ENCODE measurements around the gene RTN4.

The RTN4 gene

GRCh38 chr2:55073000-55073983 is 23.0 kb upstream of the RTN4 start:
- POLR2A ChIA-PET = interaction anchor here (0.7 kb wide), 1 partner anchor 191 kb away, joined by 3 read pairs; no protein-coding TSS in a partner anchor
- TF ChIP-seq TARDBP (IDR thresholded peaks at IDR 0.05) = no peak
- no peak for TF ChIP-seq ELF4 (IDR thresholded peaks at IDR 0.05)
- TF ChIP-seq FOXK2 (IDR thresholded peaks at IDR 0.05) = no peak
- no peak for TF ChIP-seq CTBP1 (IDR thresholded peaks at IDR 0.05; ENCODE audit: borderline replicate concordance)
- no peak for TF ChIP-seq FOXM1 (IDR thresholded peaks at IDR 0.05; ENCODE audit: borderline replicate concordance)
- no peak for TF ChIP-seq NFRKB (IDR thresholded peaks at IDR 0.05)
- TF ChIP-seq HDGF (IDR thresholded peaks at IDR 0.05; ENCODE audit: borderline replicate concordance) = no peak
- no peak for TF ChIP-seq FOXA1 (IDR thresholded peaks at IDR 0.05)
- TF ChIP-seq, protein P1, sequence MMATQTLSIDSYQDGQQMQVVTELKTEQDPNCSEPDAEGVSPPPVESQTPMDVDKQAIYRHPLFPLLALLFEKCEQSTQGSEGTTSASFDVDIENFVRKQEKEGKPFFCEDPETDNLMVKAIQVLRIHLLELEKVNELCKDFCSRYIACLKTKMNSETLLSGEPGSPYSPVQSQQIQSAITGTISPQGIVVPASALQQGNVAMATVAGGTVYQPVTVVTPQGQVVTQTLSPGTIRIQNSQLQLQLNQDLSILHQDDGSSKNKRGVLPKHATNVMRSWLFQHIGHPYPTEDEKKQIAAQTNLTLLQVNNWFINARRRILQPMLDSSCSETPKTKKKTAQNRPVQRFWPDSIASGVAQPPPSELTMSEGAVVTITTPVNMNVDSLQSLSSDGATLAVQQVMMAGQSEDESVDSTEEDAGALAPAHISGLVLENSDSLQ (IDR thresholded peaks at IDR 0.05) = no peak
- no peak for TF ChIP-seq BHLHE40 (IDR thresholded peaks at IDR 0.05; ENCODE audit: borderline replicate concordance)
- TF ChIP-seq SUZ12 (IDR thresholded peaks at IDR 0.05) = no peak
- TF ChIP-seq LEF1 (IDR thresholded peaks at IDR 0.05; ENCODE audit: borderline replicate concordance) = no peak
- TF ChIP-seq ZNF384 (IDR thresholded peaks at IDR 0.05) = no peak
- TF ChIP-seq SP1 (IDR thresholded peaks at IDR 0.05) = no peak
- no peak for TF ChIP-seq L3MBTL2 (conservative IDR thresholded peaks at IDR 0.05)
- no peak for TF ChIP-seq ARNT (IDR thresholded peaks at IDR 0.05)

DNA sequence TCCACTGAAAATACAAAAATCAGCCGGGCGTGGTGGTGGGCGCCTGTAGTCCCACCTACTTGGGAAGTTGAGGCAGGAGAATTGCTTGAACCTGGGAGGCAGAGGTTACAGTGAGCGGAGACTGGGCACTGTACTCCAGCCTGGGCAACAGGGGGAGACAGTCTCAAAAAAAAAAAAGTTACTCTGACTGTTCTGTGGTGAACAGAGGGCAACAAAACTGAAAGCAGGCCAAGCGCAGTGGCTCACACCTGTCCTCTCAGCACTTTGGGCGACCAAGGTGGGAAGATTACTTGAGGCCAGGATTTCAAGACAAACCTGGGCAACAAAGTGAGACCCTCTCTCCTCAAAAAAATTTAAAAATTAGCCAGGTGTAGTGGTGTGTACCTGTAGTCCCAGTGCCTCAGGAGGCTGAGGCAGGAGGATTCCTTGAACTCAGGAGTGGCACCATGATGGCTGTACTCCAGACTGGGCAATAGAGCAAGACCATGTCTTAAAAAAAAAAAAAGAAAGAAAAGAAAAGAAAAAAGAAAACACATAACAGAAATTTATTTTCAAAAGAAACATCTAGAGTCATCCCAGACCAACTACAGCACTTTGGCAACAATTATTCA is 13.6 kb upstream of the RTN4 start:
- CTCF ChIA-PET = no interaction called here
- POLR2A ChIA-PET = no interaction called here
- TF ChIP-seq LEF1 (IDR thresholded peaks at IDR 0.05; ENCODE audit: borderline replicate concordance) (no peak), BHLHE40 (IDR thresholded peaks at IDR 0.05; ENCODE audit: borderline replicate concordance) (no peak), SUZ12 (IDR thresholded peaks at IDR 0.05) (no peak), FOXM1 (IDR thresholded peaks at IDR 0.05; ENCODE audit: borderline replicate concordance) (no peak), SP1 (IDR thresholded peaks at IDR 0.05) (no peak), TARDBP (IDR thresholded peaks at IDR 0.05) (no peak), ARNT (IDR thresholded peaks at IDR 0.05) (no peak), FOXA1 (IDR thresholded peaks at IDR 0.05) (no peak), ZNF384 (IDR thresholded peaks at IDR 0.05) (no peak; the same call in 1 of the 2 replicates), FOXK2 (IDR thresholded peaks at IDR 0.05) (no peak), CTBP1 (IDR thresholded peaks at IDR 0.05; ENCODE audit: borderline replicate concordance) (no peak), HDGF (IDR thresholded peaks at IDR 0.05; ENCODE audit: borderline replicate concordance) (no peak), ELF4 (IDR thresholded peaks at IDR 0.05) (no peak), L3MBTL2 (conservative IDR thresholded peaks at IDR 0.05) (no peak), NFRKB (IDR thresholded peaks at IDR 0.05) (no peak)
- TF ChIP-seq, protein P1 (IDR thresholded peaks at IDR 0.05) = no peak
- DNase-seq (ENCODE audit: extremely low spot score) = no peak

More at GRCh38 chr2:55073000-55073983, 23.0 kb upstream of the RTN4 start:
- no peak for DNase-seq (ENCODE audit: extremely low spot score)
- CTCF ChIA-PET = interaction anchor here (0.7 to 1.6 kb wide), 4 partner anchors 23 to 174 kb away, joined by 3 to 4 read pairs (median 3); partner anchors contain the start of gene RTN4

- CTCF ChIA-PET = no interaction called here
- POLR2A ChIA-PET = no interaction called here
- TF ChIP-seq CTBP1 (IDR thresholded peaks at IDR 0.05; ENCODE audit: borderline replicate concordance) = no peak
- TF ChIP-seq SP1 (IDR thresholded peaks at IDR 0.05) = no peak
- no peak for TF ChIP-seq ZNF384 (IDR thresholded peaks at IDR 0.05)
- TF ChIP-seq FOXK2 (IDR thresholded peaks at IDR 0.05) = no peak
- no peak for TF ChIP-seq FOXA1 (IDR thresholded peaks at IDR 0.05)
- no peak for TF ChIP-seq SUZ12 (IDR thresholded peaks at IDR 0.05)
- TF ChIP-seq HDGF (IDR thresholded peaks at IDR 0.05; ENCODE audit: borderline replicate concordance) = no peak
- no peak for TF ChIP-seq BHLHE40 (IDR thresholded peaks at IDR 0.05; ENCODE audit: borderline replicate concordance)
- TF ChIP-seq LEF1 (IDR thresholded peaks at IDR 0.05; ENCODE audit: borderline replicate concordance) = no peak
- no peak for TF ChIP-seq ARNT (IDR thresholded peaks at IDR 0.05)
- TF ChIP-seq ELF4 (IDR thresholded peaks at IDR 0.05) = no peak
- no peak for TF ChIP-seq NFRKB (IDR thresholded peaks at IDR 0.05)
- TF ChIP-seq FOXM1 (IDR thresholded peaks at IDR 0.05; ENCODE audit: borderline replicate concordance) = no peak
- TF ChIP-seq L3MBTL2 (conservative IDR thresholded peaks at IDR 0.05) = no peak
Observed at GRCh38 chr2:55063226-55063625, 13.0 kb upstream of the RTN4 start.

DNA sequence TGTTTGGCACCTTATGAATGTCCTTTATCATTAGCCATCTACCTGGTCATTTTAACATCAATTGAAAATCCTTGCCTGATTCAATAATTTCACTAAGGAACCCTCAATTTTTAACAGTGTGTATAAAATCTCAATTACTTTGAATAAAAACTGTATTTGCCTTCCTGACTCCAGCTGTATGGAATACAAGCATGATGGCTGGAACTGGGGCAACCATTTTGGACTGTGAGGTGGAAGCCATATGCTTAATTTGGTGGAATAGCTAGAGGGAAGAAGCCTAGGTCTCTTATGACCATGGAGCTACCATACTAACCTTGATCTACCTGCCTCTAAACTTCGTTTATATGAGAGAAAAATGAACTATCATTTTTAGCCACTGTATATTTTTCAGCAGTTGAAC is 12.5 kb upstream of the RTN4 start:
- POLR2A ChIA-PET = no interaction called here
- TF ChIP-seq L3MBTL2 (conservative IDR thresholded peaks at IDR 0.05) (no peak), BHLHE40 (IDR thresholded peaks at IDR 0.05; ENCODE audit: borderline replicate concordance) (no peak), FOXM1 (IDR thresholded peaks at IDR 0.05; ENCODE audit: borderline replicate concordance) (no peak)
- DNase-seq (ENCODE audit: extremely low spot score) = no peak
- CTCF ChIA-PET = no interaction called here

More at GRCh38 chr2:55063226-55063625, 13.0 kb upstream of the RTN4 start:
- DNase-seq (ENCODE audit: extremely low spot score) = no peak

- POLR2A ChIA-PET = no interaction called here
- no peak for TF ChIP-seq TARDBP (IDR thresholded peaks at IDR 0.05)
- TF ChIP-seq LEF1 (IDR thresholded peaks at IDR 0.05; ENCODE audit: borderline replicate concordance) = no peak
- TF ChIP-seq FOXM1 (IDR thresholded peaks at IDR 0.05; ENCODE audit: borderline replicate concordance) = no peak
- TF ChIP-seq NFRKB (IDR thresholded peaks at IDR 0.05) = no peak
- TF ChIP-seq BHLHE40 (IDR thresholded peaks at IDR 0.05; ENCODE audit: borderline replicate concordance) = no peak
- no peak for TF ChIP-seq SUZ12 (IDR thresholded peaks at IDR 0.05)
- no peak for TF ChIP-seq HDGF (IDR thresholded peaks at IDR 0.05; ENCODE audit: borderline replicate concordance)
- TF ChIP-seq ELF4 (IDR thresholded peaks at IDR 0.05) = no peak
- no peak for TF ChIP-seq FOXK2 (IDR thresholded peaks at IDR 0.05)
- TF ChIP-seq, protein P1 (IDR thresholded peaks at IDR 0.05) = no peak
- no peak for TF ChIP-seq ZNF384 (IDR thresholded peaks at IDR 0.05)
- no peak for TF ChIP-seq SP1 (IDR thresholded peaks at IDR 0.05)
- no peak for TF ChIP-seq L3MBTL2 (conservative IDR thresholded peaks at IDR 0.05)
- TF ChIP-seq FOXA1 (IDR thresholded peaks at IDR 0.05) = no peak
- TF ChIP-seq CTBP1 (IDR thresholded peaks at IDR 0.05; ENCODE audit: borderline replicate concordance) = no peak
- no peak for DNase-seq (ENCODE audit: extremely low spot score)
- CTCF ChIA-PET = no interaction called here
Observed at GRCh38 chr2:55061523-55062344, 11.5 kb upstream of the RTN4 start.

Data from HEK293T (cell line).